HG02678 (cell line): ENCODE measurements around the gene CFAP70.
A peak's percentile ranks its signal among the peaks of the same experiment; 100 is the strongest.
"Not testable (repeated sequence)": the region's sequence is repeated elsewhere in the genome, so short reads cannot be mapped to it uniquely, and the experiment has no call there.

Experiments used
- ATAC-seq: cut with Tn5 transposase; IDR thresholded peaks from one replicate; pipeline ENCODE4 v1.9.1; 2021; ENCODE audit warnings: mild to moderate bottlenecking, moderate library complexity; ENCODE audit not compliant: unreplicated experiment

The CFAP70 gene

DNA sequence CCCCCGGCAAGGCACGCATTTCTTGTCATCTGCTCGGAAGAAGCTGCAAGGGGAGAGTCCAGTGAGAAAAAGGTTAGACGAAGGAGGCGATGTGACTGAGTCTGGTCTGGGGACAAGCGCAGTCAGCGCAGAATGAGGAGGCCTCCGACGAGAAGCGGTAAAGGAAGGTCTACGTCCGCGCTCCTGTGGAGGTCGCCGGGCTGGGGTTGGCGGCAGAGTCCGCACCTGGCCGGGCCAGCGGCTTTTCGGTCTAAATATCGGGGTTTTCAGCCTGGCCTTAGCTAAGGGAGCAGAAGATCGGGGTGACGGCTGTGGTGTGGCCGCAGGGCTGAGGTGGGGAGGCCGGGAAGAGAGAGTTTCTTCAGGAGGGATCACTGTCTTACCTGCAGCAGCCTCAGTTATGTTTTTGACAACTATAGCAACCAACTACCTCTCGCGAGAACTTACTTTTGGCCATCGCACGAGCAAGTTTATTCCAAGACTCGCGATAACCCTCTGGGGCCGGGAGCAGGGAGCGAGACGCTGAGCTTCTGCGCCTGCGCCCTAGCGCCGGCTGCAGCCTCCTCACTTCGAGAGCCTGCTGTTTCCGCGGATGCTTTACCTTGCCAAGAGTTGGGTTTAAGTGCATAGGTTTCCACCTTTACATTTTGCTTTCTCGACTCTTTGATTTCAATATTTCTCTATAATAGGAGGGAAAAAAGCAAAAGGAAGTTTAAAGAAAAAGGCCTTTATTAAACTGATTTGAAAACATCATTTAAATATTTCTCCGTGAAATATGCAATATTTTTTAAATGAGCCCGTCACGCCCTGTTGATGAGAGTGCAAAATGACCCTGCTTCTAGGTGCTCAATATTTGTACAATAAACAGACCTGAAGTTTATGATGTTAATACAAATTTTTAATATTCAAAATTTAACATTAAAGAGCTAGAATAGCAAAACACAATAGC, at the start of gene CFAP70:
CFAP70 (minus strand) TSS at position 534 of the 949 bp plus-strand sequence. CDS start 4,068 bp downstream, outside the sequence.
- peak; percentile 93 for ATAC-seq

- ATAC-seq = no peak
These were observed 49.4 kb upstream of the CFAP70 start for GRCh38 chr10:73408061-73408460.

DNA sequence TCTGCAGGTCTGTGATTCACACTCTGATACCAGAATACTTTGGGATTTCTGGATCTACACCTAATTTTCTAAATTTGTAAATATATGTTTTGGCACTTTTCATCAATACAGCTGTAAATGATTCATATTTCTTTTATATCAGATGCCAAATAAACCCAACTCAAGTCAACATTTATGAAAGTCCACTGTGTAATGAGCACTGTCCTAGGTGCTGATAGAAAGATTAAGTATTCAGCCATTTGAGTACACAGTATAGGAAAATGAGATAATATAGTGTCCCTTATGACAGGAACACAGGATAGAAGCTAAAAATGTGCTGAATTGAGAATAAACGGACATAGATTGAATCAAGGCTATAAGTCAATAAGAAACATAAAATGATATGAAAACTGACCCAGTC, 48.8 kb upstream of the CFAP70 start:
- no peak for ATAC-seq

GRCh38 chr10:73406846-73407245, 48.2 kb upstream of the CFAP70 start:
- no peak for ATAC-seq

- no peak for ATAC-seq
These were observed 46.9 kb upstream of the CFAP70 start for GRCh38 chr10:73405556-73405955.

GRCh38 chr10:73404690-73405089, 46.0 kb upstream of the CFAP70 start:
- ATAC-seq = no peak

- no peak for ATAC-seq
These were observed 43.0 kb upstream of the CFAP70 start for GRCh38 chr10:73401636-73402035.

- no peak for ATAC-seq
These were observed 40.4 kb upstream of the CFAP70 start for GRCh38 chr10:73399063-73399462.

- no peak for ATAC-seq
These were observed 39.4 kb upstream of the CFAP70 start for GRCh38 chr10:73398024-73398423.

- not testable (repeated sequence) for ATAC-seq
These were observed 35.7 kb upstream of the CFAP70 start for GRCh38 chr10:73394325-73394724.

DNA sequence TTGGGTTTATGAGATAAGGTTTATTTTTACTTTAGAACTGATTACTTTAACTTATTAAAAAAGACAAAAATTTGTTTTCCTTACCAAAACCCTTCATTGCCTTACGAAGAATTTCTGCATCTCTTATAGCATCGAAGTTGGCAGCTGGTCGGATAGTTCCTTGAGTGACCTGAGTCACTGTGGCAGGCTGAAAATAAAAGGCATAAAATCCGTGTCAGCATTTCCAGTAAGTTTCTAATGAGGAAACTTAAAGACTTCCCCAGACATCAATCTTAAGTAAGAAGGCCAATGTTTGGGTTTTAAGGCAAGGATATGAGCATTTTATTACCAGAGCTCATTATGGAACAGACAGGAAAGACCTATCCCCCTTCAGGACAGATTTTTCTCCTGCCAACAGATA, 29.6 kb upstream of the CFAP70 start:
- no peak for ATAC-seq

GRCh38 chr10:73386583-73386982, 27.9 kb upstream of the CFAP70 start:
- ATAC-seq = no peak

- ATAC-seq = no peak
These were observed 20.5 kb upstream of the CFAP70 start for GRCh38 chr10:73379064-73379748.

DNA sequence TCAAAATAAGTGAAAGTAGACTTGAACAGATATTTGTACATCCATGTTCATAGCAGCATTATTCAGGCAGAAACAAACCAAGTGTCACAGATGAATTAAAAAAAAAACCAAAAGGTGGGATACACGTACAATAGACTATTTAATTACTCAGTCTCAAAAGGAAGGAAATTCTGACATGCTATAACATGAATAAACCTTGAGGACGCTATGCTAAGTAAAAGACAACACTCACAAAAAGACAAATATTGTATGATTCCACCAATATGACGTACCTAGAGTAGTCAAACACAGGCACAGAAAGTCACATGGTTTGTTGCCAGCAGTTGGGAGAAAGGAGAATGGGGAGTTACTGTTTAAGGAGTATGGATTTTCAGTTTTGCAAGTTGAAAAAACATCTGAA, 18.0 kb upstream of the CFAP70 start:
- no peak for ATAC-seq

DNA sequence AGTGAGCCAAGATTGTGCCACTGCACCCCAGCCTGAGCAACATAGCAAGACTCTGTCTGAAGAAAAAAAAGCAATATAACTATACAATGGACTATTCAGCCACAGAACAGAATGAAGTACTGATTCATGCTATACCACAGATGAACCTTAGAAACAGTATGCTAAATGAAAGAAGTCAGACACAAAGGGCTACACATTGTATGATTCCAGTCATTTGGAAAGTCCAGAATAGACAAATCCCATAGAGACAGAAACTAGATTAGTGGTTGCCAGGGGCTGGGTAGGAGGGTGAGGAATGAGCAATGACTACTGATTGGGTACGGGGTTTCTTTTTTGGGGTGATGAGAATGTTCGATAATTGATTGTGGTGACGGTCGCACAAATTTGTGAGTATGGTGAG, 9.6 kb upstream of the CFAP70 start:
- ATAC-seq = no peak

DNA sequence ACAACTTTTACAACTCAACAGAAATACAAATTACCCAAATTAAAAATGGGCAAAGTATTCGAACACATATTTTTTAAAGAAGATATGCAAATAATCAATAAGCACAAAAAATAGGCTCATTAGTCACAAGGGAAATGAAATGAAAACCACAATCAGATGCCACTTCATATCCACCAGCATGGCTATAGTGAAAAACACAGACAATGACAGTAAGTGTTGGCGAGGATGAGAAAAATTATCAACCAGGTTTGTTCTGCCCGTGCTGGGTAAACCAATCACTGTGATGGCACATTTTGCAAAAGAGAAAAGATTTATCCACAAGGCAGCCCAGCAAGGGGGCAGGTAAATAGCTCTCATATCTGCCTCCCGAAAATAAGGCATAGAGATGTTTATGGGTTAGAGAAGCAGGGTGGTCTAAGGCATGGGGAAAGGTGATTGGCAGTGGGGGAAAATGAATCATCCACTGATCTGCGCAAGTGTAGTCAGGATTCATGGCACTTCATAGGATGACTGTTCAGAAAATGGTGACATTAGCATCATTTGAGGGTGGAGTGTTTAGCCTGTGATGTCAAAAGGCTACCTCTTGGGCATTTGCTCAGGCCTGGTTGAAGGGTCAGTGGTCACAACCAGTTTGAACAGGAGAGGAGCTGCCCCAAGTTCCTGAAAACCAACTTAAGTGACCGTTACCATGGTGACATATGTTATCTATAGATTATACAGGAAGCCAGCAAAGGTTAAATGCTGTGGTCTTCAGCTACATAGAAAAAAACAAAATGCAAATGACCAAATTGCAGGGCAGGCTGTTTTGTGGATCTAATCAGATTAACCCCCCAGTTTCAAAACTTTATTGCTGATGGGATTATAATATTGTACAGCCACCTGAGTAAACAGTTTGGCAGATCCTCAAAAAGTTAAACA, 8.0 kb upstream of the CFAP70 start:
- ATAC-seq = no peak

DNA sequence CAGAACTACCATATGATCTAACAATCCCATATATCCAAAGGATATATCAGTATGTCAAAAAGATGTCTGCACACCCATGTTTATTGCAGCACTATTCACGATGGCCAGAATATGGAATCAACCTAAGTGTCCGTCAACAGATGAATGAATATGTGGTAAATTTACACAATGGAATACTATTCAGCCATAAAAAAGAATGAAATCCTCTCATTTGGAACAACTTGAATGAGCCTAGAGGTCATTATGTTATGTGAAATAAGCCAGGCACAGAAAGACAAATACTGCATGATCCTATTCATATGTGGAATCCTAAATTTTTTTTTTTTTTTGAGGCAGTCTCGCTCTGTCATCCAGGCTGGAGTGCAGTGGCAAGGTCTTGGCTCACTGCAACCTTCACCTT, 6.3 kb upstream of the CFAP70 start:
- no peak for ATAC-seq

DNA sequence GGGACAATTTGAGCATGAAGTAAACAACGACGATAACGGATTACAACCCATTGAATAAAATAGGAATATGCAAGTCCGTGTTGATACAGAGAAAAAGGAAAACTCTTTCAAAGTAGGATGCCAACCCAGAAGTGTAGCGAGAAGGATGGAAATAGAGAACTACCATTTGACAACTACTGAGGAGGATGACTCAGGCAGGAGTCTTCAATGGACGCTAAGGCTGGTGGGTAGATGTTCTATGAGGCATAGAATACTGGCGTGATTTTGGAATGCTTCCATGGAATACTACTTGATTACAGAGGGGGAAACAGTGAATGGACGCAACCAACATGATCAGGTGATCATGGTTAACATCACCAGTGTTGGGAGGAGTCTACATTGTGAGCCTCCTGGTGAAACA, 828 bp upstream of the CFAP70 start:
- ATAC-seq = no peak

GRCh38 chr10:73357821-73358220, 843 bp downstream of the CFAP70 start:
- no peak for ATAC-seq

DNA sequence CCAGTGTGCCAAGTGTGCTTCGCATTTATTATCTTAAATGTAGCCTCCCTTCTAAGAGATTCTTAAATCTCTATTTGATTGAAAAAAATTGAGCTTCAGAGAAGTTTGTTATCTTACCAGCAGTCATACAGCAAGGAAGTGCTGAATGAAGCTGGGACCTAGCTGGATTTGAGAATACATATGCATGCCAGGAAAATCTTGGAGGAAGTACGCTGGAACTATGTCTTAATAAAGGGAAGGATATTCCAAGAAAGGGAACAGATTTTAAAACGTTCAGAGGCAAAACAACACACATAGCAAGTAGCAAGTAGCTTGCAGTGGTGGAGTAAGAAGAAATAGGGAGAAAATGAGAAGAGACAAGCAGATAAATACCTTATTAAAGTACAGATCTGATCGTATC, 1.5 kb downstream of the CFAP70 start:
- ATAC-seq = no peak

- no peak for ATAC-seq
These were observed 14.4 kb downstream of the CFAP70 start for GRCh38 chr10:73344269-73344668.
